Measurements from ENCODE around the gene TCF15. TPM values are rescaled to one million over a fixed set of nuclear protein-coding genes. Genes with fewer than 3 reads are reported as not detected.
A peak's percentile ranks its signal among the peaks of the same experiment; 100 is the strongest.

Gene TCF15
- polyA plus RNA-seq, 3 donors, result not detected

- TF ChIP-seq, protein P1, sequence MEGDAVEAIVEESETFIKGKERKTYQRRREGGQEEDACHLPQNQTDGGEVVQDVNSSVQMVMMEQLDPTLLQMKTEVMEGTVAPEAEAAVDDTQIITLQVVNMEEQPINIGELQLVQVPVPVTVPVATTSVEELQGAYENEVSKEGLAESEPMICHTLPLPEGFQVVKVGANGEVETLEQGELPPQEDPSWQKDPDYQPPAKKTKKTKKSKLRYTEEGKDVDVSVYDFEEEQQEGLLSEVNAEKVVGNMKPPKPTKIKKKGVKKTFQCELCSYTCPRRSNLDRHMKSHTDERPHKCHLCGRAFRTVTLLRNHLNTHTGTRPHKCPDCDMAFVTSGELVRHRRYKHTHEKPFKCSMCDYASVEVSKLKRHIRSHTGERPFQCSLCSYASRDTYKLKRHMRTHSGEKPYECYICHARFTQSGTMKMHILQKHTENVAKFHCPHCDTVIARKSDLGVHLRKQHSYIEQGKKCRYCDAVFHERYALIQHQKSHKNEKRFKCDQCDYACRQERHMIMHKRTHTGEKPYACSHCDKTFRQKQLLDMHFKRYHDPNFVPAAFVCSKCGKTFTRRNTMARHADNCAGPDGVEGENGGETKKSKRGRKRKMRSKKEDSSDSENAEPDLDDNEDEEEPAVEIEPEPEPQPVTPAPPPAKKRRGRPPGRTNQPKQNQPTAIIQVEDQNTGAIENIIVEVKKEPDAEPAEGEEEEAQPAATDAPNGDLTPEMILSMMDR (IDR thresholded peaks at IDR 0.05), result no peak
- intact Hi-C loops (cut with micrococcal nuclease), result loop anchor here in 1 of 2 donors (5.0 kb wide), 1 partner anchor 85 kb away; no protein-coding TSS in a partner anchor
- H3K36me3 Mint-ChIP-seq, result peaks cover 46 to 49% of the 10 kb centered on the region in 2 donors
Measured at GRCh38 chr20:646868-647233, 36.7 kb upstream of the TCF15 start.

GRCh38 chr20:646107-646867 lies 36.2 kb upstream of the TCF15 start:
- no peak overlapping the region for H3K9ac ChIP-seq (ENCODE audit: insufficient read depth, low read length, poor library complexity, severe bottlenecking)
- peaks cover 45 to 49% of the 10 kb centered on the region in 2 donors for H3K36me3 Mint-ChIP-seq
- peak overlapping the region in 3 of 7 donors; percentile 6 to 60 (median 16) for H3K27ac Mint-ChIP-seq
- H2AFZ ChIP-seq (ENCODE audit: insufficient read depth, low read depth, low read length, poor library complexity, severe bottlenecking), result no peak overlapping the region
- H3K9me3 ChIP-seq (replicated peaks in 1 of 2; ENCODE audit: control insufficient read depth in 1 of 2, insufficient read depth in 1 of 2, low read length in 2 of 2), result peaks cover 4 to 9% of the 10 kb centered on the region in 2 donors
- peaks cover 7 to 12% of the 10 kb centered on the region in 2 donors for H3K4me1 ChIP-seq (ENCODE audit: control insufficient read depth in 1 of 2, insufficient read depth in 2 of 2, low read length in 2 of 2)
- no peak overlapping the region for H3K4me3 Mint-ChIP-seq
- peaks cover 3 to 15% of the 10 kb centered on the region in 2 donors for H3K27me3 ChIP-seq (ENCODE audit: control insufficient read depth in 2 of 2, insufficient read depth in 2 of 2, low read length in 2 of 2)
- TF ChIP-seq, protein P1 (IDR thresholded peaks at IDR 0.05), result no peak
- no peak for DNase-seq
- no peak overlapping the region for H3K4me2 ChIP-seq (replicated peaks; ENCODE audit: extremely low read depth, low read length, poor library complexity, severe bottlenecking)
- H3K27me3 Mint-ChIP-seq (ENCODE audit: low read depth in 3 of 3), result peaks cover 15 to 25% (median 24%) of the 10 kb centered on the region in 3 donors
- peaks cover 66% of the 10 kb centered on the region for H4K20me1 ChIP-seq (ENCODE audit: insufficient read depth, low read length)
- intact Hi-C loops (cut with micrococcal nuclease), result loop anchor here in 1 of 2 donors (5.0 kb wide), 1 partner anchor 84 kb away; no protein-coding TSS in a partner anchor
- peaks cover 0 to 14% (median 6%) of the 10 kb centered on the region in 7 donors for H3K9me3 Mint-ChIP-seq
- peaks cover 21% of the 10 kb centered on the region for H3K4me1 Mint-ChIP-seq
- H3K4me3 ChIP-seq (replicated peaks in 1 of 3; ENCODE audit: low read depth in 2 of 3, low read length in 3 of 3), result no peak overlapping the region
- H3K27ac ChIP-seq (ENCODE audit: low read depth in 1 of 2, low read length in 2 of 2), result no peak overlapping the region
- H3K36me3 ChIP-seq (replicated peaks in 1 of 2; ENCODE audit: control insufficient read depth in 1 of 2, insufficient read depth in 2 of 2, low read length in 2 of 2), result peaks cover 36 to 43% of the 10 kb centered on the region in 2 donors
- 91% methylated on average over 10 of the region's 10 CpGs for WGBS (ENCODE audit: insufficient coverage)
- peaks cover 10% of the 10 kb centered on the region for H3K79me2 ChIP-seq (ENCODE audit: insufficient read depth, low read length)

More at GRCh38 chr20:646868-647233, 36.7 kb upstream of the TCF15 start:
- Mint-ChIP-seq H3K27me3 (ENCODE audit: low read depth in 3 of 3) (peaks cover 15 to 21% (median 21%) of the 10 kb centered on the region in 3 donors), H3K27ac (no peak overlapping the region), H3K4me1 (peaks cover 26% of the 10 kb centered on the region), H3K9me3 (peaks cover 0 to 14% (median 6%) of the 10 kb centered on the region in 7 donors), H3K4me3 (no peak overlapping the region)
- Histone ChIP-seq H3K9me3 (replicated peaks in 1 of 2; ENCODE audit: control insufficient read depth in 1 of 2, insufficient read depth in 1 of 2, low read length in 2 of 2) (peaks cover 4 to 9% of the 10 kb centered on the region in 2 donors), H4K20me1 (ENCODE audit: insufficient read depth, low read length) (peaks cover 71% of the 10 kb centered on the region), H3K36me3 (replicated peaks in 1 of 2; ENCODE audit: control insufficient read depth in 1 of 2, insufficient read depth in 2 of 2, low read length in 2 of 2) (peaks cover 36 to 43% of the 10 kb centered on the region in 2 donors), H3K4me1 (ENCODE audit: control insufficient read depth in 1 of 2, insufficient read depth in 2 of 2, low read length in 2 of 2) (peaks cover 11 to 18% of the 10 kb centered on the region in 2 donors), H3K27ac (ENCODE audit: low read depth in 1 of 2, low read length in 2 of 2) (no peak overlapping the region), H3K79me2 (ENCODE audit: insufficient read depth, low read length) (peaks cover 15% of the 10 kb centered on the region), H3K4me3 (replicated peaks in 1 of 3; ENCODE audit: low read depth in 2 of 3, low read length in 3 of 3) (no peak overlapping the region), H2AFZ (ENCODE audit: insufficient read depth, low read depth, low read length, poor library complexity, severe bottlenecking) (no peak overlapping the region), H3K4me2 (replicated peaks; ENCODE audit: extremely low read depth, low read length, poor library complexity, severe bottlenecking) (no peak overlapping the region), H3K27me3 (ENCODE audit: control insufficient read depth in 2 of 2, insufficient read depth in 2 of 2, low read length in 2 of 2) (peaks cover 3 to 15% of the 10 kb centered on the region in 2 donors), H3K9ac (ENCODE audit: insufficient read depth, low read length, poor library complexity, severe bottlenecking) (no peak overlapping the region)
- DNase-seq, result no peak
- WGBS (ENCODE audit: insufficient coverage), result 100% methylated on average over 1 of the region's 2 CpGs

All from CD14-positive monocyte (primary cell).